Trophoblast cell (in vitro differentiated cells and primary cell): ENCODE measurements around the gene CD226.
"Not testable (repeated sequence)": the region's sequence is repeated elsewhere in the genome, so short reads cannot be mapped to it uniquely, and the experiment has no call there.

Source experiments
- DNase-seq, 2 donors: peaks; one replicate each; pipeline ENCODE4 v3.0.0-alpha.2; 2016
- H2AFZ ChIP-seq: 2 replicates; pipeline ENCODE4 v1.6.1; 2013; ENCODE audit warnings: low read length, moderate library complexity, mild to moderate bottlenecking; ENCODE audit not compliant: insufficient read depth, poor library complexity
- H2AK5ac ChIP-seq: 2 replicates; pipeline ENCODE4 v1.6.1; 2013; ENCODE audit warnings: mild to moderate bottlenecking, low read length
- H2BK120ac ChIP-seq: 2 replicates; pipeline ENCODE4 v1.6.1; 2013; ENCODE audit warnings: low read length, mild to moderate bottlenecking, moderate library complexity; ENCODE audit not compliant: insufficient read depth, poor library complexity
- H2BK12ac ChIP-seq: 2 replicates; pipeline ENCODE4 v1.6.1; 2013; ENCODE audit warnings: mild to moderate bottlenecking, low read length, moderate library complexity
- H2BK5ac ChIP-seq: 2 replicates; pipeline ENCODE4 v1.6.1; 2013; ENCODE audit warnings: low read length, low read depth, moderate library complexity, mild to moderate bottlenecking; ENCODE audit not compliant: poor library complexity
- H3K14ac ChIP-seq: 2 replicates; pipeline ENCODE4 v1.6.1; 2013; ENCODE audit warnings: mild to moderate bottlenecking, low read length
- H3K18ac ChIP-seq: 2 replicates; pipeline ENCODE4 v1.6.1; 2013; ENCODE audit warnings: mild to moderate bottlenecking, low read length
- H3K23ac ChIP-seq: 2 replicates; pipeline ENCODE4 v1.6.1; 2013; ENCODE audit warnings: low read length
- H3K27ac ChIP-seq: 2 replicates; pipeline ENCODE4 v1.5.1; 2013; ENCODE audit warnings: low read depth, mild to moderate bottlenecking, inconsistent platforms, low read length, moderate library complexity
- H3K27me3 ChIP-seq: 2 replicates; pipeline ENCODE4 v1.6.1; 2013; ENCODE audit warnings: inconsistent platforms, mild to moderate bottlenecking, low read length, moderate library complexity; ENCODE audit not compliant: insufficient read depth
- H3K36me3 ChIP-seq, 2 experiments: 1 replicate in 1 of 2; 2 replicates in 1 of 2; pipeline ENCODE4 v1.6.1; 2013; ENCODE audit warnings: low read length in 2 of 2, mild to moderate bottlenecking in 2 of 2, moderate library complexity in 1 of 2; ENCODE audit not compliant: insufficient read depth in 2 of 2, control insufficient read depth in 1 of 2
- H3K4ac ChIP-seq: 2 replicates; pipeline ENCODE4 v1.6.1; 2013; ENCODE audit warnings: low read depth, mild to moderate bottlenecking, low read length, moderate library complexity
- H3K4me1 ChIP-seq, 2 experiments: 1 replicate in 1 of 2; 2 replicates in 1 of 2; pipeline ENCODE4 v1.6.1; 2013; ENCODE audit warnings: low read length in 2 of 2, mild to moderate bottlenecking in 2 of 2, moderate library complexity in 1 of 2; ENCODE audit not compliant: insufficient read depth in 2 of 2, control insufficient read depth in 1 of 2
- H3K4me2 ChIP-seq: 2 replicates; pipeline ENCODE4 v1.6.1; 2013; ENCODE audit warnings: inconsistent platforms, mild to moderate bottlenecking, low read length, moderate library complexity
- H3K4me3 ChIP-seq: 2 replicates; pipeline ENCODE4 v1.5.1; 2013; ENCODE audit warnings: mild to moderate bottlenecking, low read depth, low read length, inconsistent platforms
- H3K79me1 ChIP-seq: one replicate; pipeline ENCODE4 v1.6.1; 2013; ENCODE audit warnings: low read length
- H3K79me2 ChIP-seq: 2 replicates; pipeline ENCODE4 v1.6.1; 2013; ENCODE audit warnings: low read length, mild to moderate bottlenecking; ENCODE audit not compliant: control insufficient read depth, insufficient read depth, poor library complexity
- H3K9ac ChIP-seq: 2 replicates; pipeline ENCODE4 v1.6.1; 2013; ENCODE audit warnings: mild to moderate bottlenecking, low read length
- H3K9me3 ChIP-seq: 2 replicates; pipeline ENCODE4 v1.6.1; 2013; ENCODE audit warnings: low read depth, mild to moderate bottlenecking, control low read depth, inconsistent platforms, low read length; ENCODE audit not compliant: insufficient read depth
- H4K12ac ChIP-seq: 2 replicates; pipeline ENCODE4 v1.6.1; 2013; ENCODE audit warnings: low read depth, mild to moderate bottlenecking, low read length, moderate library complexity
- H4K8ac ChIP-seq: 2 replicates; pipeline ENCODE4 v1.6.1; 2013; ENCODE audit warnings: low read depth, mild to moderate bottlenecking, low read length, moderate library complexity
- H4K91ac ChIP-seq: one replicate; pipeline ENCODE4 v1.6.1; 2013; ENCODE audit warnings: low read depth, mild to moderate bottlenecking, low read length, moderate library complexity
- WGBS: extraction: QIAGEN DNeasy Blood & Tissue Kit; methylation state at CpG from one replicate; pipeline ENCODE4 v1.1.7; 2013; ENCODE audit warnings: missing lambda C conversion rate; ENCODE audit not compliant: insufficient read length, insufficient coverage; ENCODE audit errors: extremely low coverage; 5-methylcytosine and 5-hydroxymethylcytosine counted together

CD226 gene

DNA sequence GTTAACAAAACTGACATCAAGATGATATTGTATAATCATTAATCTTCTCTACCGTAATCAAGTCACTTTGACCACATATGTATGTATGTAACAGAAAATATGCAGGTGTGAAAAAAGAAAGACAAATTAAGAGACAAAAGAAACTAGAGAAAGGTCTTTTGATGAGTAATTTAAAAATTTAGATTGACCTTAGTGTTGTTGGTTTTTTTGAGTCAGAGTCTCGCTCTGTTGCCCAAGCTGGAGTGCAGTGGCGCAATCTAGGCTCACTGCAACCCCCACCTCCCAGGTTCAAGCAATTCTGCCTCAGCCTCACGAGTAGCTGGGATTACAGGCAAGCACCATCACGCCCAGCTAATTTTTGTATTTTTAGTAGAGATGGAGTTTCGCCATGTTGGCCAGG lies 82.9 kb downstream of the CD226 start:
- not testable (repeated sequence) for H2BK5ac ChIP-seq, H3K27ac ChIP-seq, H2AK5ac ChIP-seq, H3K9me3 ChIP-seq, H3K4me1 ChIP-seq, H4K12ac ChIP-seq, H3K4ac ChIP-seq, H3K4me3 ChIP-seq, H2BK12ac ChIP-seq, H3K4me2 ChIP-seq, H4K8ac ChIP-seq, H3K79me2 ChIP-seq, H3K9ac ChIP-seq, DNase-seq, H2AFZ ChIP-seq, H2BK120ac ChIP-seq, H3K18ac ChIP-seq, H3K23ac ChIP-seq, H3K27me3 ChIP-seq, H4K91ac ChIP-seq, H3K36me3 ChIP-seq, H3K14ac ChIP-seq, H3K79me1 ChIP-seq
- no CpG with 5 or more reads among the region's 6 CpGs for WGBS

DNA sequence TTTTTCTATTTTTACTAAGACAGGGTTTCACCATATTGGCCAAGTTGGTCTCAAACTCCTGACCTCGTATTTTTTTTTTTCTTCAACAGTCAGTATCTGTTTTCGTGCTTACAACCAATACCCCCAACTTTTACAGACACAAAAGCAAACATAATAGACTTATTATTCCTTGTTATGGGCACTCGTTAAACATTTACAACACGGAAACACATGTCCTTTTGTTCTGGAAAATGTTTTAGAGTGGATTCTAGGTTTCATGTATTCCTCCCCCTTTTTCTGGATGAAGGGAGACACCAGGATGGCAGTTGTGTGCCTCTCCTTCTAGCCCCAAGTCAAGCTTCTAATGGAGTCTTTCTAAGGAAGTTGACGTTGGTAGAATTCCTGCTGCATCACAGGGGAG lies 88.8 kb downstream of the CD226 start:
- H2AK5ac ChIP-seq = no peak overlapping the region
- H3K9me3 ChIP-seq = no peaks in the 10 kb centered on the region
- no peak overlapping the region for H2BK120ac ChIP-seq
- H3K4ac ChIP-seq = no peak overlapping the region
- no peak overlapping the region for H3K14ac ChIP-seq
- no peak overlapping the region for H3K4me2 ChIP-seq
- H3K23ac ChIP-seq = no peak overlapping the region
- H3K27me3 ChIP-seq = no peaks in the 10 kb centered on the region
- WGBS = no CpG with 5 or more reads among the region's 5 CpGs
- H4K8ac ChIP-seq = no peak overlapping the region
- H3K36me3 ChIP-seq = no peaks in the 10 kb centered on the region
- no peak overlapping the region for H4K91ac ChIP-seq
- H3K79me1 ChIP-seq = no peaks in the 10 kb centered on the region
- no peak overlapping the region for H3K4me3 ChIP-seq
- DNase-seq = no peak
- no peak overlapping the region for H2AFZ ChIP-seq
- no peaks in the 10 kb centered on the region for H3K4me1 ChIP-seq
- no peak overlapping the region for H2BK12ac ChIP-seq
- no peak overlapping the region for H3K9ac ChIP-seq
- H3K18ac ChIP-seq = no peak overlapping the region
- no peak overlapping the region for H3K27ac ChIP-seq
- H3K79me2 ChIP-seq = no peaks in the 10 kb centered on the region
- no peak overlapping the region for H4K12ac ChIP-seq
- no peak overlapping the region for H2BK5ac ChIP-seq

DNA sequence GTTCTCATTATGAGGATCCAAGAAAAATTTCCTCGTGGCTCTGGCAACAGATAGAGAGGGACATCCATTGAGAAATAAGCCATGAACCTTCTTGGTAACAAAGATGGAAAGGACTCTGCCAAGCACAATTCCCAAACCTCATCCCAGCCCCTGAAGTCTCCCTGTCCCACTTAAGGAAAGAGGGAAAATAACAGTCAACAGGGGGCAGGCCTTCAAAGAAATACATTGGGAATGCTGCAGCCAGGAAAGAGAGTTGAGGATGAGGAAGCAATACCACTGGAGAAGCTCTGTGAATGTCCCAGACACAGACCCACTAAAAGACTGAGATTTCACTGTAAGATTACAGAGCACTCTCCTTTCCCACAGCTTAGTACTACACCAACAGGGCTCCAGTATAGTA lies 93.2 kb downstream of the CD226 start:
- H4K8ac ChIP-seq = no peak overlapping the region
- no peak overlapping the region for H2AFZ ChIP-seq
- no peak overlapping the region for H2BK120ac ChIP-seq
- H3K79me2 ChIP-seq = no peaks in the 10 kb centered on the region
- no peaks in the 10 kb centered on the region for H3K36me3 ChIP-seq
- H3K18ac ChIP-seq = no peak overlapping the region
- no CpG with 5 or more reads among the region's 1 CpG for WGBS
- H2BK5ac ChIP-seq = no peak overlapping the region
- no peak overlapping the region for H3K27ac ChIP-seq
- H3K9ac ChIP-seq = no peak overlapping the region
- no peaks in the 10 kb centered on the region for H3K4me1 ChIP-seq
- H2BK12ac ChIP-seq = no peak overlapping the region
- H3K14ac ChIP-seq = no peak overlapping the region
- H3K4me3 ChIP-seq = no peak overlapping the region
- no peak for DNase-seq
- H3K79me1 ChIP-seq = no peaks in the 10 kb centered on the region
- H3K27me3 ChIP-seq = no peaks in the 10 kb centered on the region
- H3K4me2 ChIP-seq = no peak overlapping the region
- H3K23ac ChIP-seq = no peak overlapping the region
- no peak overlapping the region for H4K91ac ChIP-seq
- no peak overlapping the region for H3K4ac ChIP-seq
- H2AK5ac ChIP-seq = no peak overlapping the region
- no peak overlapping the region for H4K12ac ChIP-seq
- H3K9me3 ChIP-seq = no peaks in the 10 kb centered on the region

DNA sequence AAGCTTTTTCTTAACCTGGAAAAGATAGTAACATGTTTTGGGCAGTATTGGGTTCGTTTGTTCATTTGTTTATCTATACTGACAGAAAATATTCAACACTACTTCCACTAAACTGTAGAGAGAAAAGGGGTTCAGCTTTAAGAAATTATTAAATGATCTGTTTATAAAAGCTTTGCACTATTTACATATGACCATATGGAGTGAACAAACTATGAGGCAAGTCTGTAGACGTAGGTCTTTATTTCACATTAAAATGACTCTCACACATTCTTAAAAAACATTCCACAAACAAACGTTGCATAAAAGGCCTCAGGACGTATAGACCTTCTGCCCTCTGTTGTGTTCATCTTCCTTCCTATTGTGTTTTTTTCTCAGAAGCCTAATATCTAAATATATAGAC lies 94.6 kb downstream of the CD226 start:
- Histone ChIP-seq H2BK5ac (no peak overlapping the region), H3K4me1 (no peaks in the 10 kb centered on the region), H3K4me2 (no peak overlapping the region), H3K23ac (no peak overlapping the region), H2AK5ac (no peak overlapping the region), H3K18ac (no peak overlapping the region), H3K79me2 (no peaks in the 10 kb centered on the region), H3K14ac (no peak overlapping the region), H4K8ac (no peak overlapping the region), H3K27me3 (no peaks in the 10 kb centered on the region), H3K9ac (no peak overlapping the region), H3K27ac (no peak overlapping the region), H2BK120ac (no peak overlapping the region), H3K79me1 (no peaks in the 10 kb centered on the region), H2AFZ (no peak overlapping the region), H4K12ac (no peak overlapping the region), H4K91ac (no peak overlapping the region), H3K4ac (no peak overlapping the region), H3K9me3 (no peaks in the 10 kb centered on the region), H2BK12ac (no peak overlapping the region), H3K36me3 (no peaks in the 10 kb centered on the region), H3K4me3 (no peak overlapping the region)
- no CpG with 5 or more reads among the region's 4 CpGs for WGBS
- no peak for DNase-seq
